ENCODE results near the gene MRPS5.
"Not testable (repeated sequence)": the region's sequence is repeated elsewhere in the genome, so short reads cannot be mapped to it uniquely, and the experiment has no call there.

Gene MRPS5

GRCh38 chr2:95121407-95122196 is at the start of gene MRPS5:
TSS of gene MRPS5 (minus strand) at chr2:95121808. CDS start at chr2:95121791, 17 bp downstream.
- DNase-seq (ENCODE audit: low read depth in 3 of 3), result peak; percentile 75 to 95 (median 84)

DNA sequence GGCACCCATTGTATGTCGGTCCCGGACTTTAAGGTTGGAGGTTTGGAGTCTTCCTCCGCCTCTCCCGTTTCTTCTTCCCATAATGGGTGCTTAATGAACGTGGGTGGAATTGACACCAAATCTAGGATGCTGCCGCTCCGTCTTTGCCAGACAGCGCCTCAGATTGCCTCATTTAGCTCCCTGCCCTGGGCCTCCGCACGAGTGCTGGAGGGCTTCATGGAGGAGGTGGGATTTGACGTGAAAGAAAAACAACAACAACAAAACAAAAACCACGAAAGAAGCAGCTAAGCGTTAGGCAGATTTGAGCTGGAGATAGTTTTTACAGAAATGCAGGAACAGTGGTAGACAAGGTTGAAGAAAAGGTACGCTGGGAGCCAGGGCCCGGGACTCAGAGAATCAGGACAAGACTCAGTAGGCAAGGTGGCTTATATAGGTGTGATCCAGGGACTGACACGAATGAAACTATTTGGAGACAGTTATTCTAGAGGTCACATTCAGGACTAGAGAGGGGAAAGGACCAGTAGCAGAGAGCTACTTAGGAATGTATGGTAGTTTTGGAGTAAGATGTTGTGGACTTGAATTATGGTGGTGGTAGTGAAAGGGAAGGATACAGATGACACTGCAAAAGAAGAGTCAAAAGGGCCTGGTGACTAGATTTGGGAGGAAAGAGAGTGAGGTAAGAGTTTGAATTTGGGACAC is 44.6 kb upstream of the MRPS5 start:
- no peak for DNase-seq (ENCODE audit: low read depth in 3 of 3)

- peak; percentile 92 to 96 (median 94) for DNase-seq (ENCODE audit: low read depth in 3 of 3)
These were observed 43.9 kb upstream of the MRPS5 start, which contains the start of gene ZNF2 for GRCh38 chr2:95165371-95166064. TSS of gene ZNF2 (plus strand) at chr2:95165809. CDS start at chr2:95176227, 10,418 bp downstream.

GRCh38 chr2:95165030-95165370 is 43.4 kb upstream of the MRPS5 start:
- DNase-seq (ENCODE audit: low read depth in 3 of 3), result no peak

- peak; percentile 47 to 63 (median 48) for DNase-seq (ENCODE audit: low read depth in 3 of 3)
These were observed 38.3 kb upstream of the MRPS5 start, which contains the start of gene ZNF514 for GRCh38 chr2:95159690-95160449. TSS of gene ZNF514 (minus strand) at chr2:95159848. CDS start at chr2:95153253, 6,595 bp downstream.

GRCh38 chr2:95158891-95159619 is 37.4 kb upstream of the MRPS5 start:
- no peak for DNase-seq (ENCODE audit: low read depth in 3 of 3)

DNA sequence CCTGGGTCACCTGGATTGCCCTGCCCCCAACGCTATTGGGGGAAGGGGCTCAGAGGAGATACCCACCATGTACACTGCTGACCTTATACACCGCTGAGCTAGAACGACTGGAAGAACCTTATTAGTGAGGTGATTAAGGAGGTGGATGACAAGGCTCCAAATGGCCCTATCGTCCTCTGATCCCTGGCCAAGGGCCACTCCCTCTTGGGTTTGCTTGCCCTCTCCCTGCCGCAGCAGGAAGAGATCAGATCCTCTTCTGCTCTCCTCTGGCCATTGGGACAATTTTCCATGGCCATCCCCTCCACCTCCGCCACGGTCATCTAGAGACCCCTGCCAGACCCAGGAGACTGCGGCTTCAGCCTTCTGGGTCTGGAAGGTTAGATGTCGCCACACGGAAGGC is 36.8 kb upstream of the MRPS5 start:
- DNase-seq (ENCODE audit: low read depth in 3 of 3), result no peak

GRCh38 chr2:95149397-95149984 is 27.9 kb upstream of the MRPS5 start:
- DNase-seq (ENCODE audit: low read depth in 3 of 3), result no peak

GRCh38 chr2:95143838-95144237 is 22.2 kb upstream of the MRPS5 start:
- DNase-seq (ENCODE audit: low read depth in 3 of 3), result no peak

DNA sequence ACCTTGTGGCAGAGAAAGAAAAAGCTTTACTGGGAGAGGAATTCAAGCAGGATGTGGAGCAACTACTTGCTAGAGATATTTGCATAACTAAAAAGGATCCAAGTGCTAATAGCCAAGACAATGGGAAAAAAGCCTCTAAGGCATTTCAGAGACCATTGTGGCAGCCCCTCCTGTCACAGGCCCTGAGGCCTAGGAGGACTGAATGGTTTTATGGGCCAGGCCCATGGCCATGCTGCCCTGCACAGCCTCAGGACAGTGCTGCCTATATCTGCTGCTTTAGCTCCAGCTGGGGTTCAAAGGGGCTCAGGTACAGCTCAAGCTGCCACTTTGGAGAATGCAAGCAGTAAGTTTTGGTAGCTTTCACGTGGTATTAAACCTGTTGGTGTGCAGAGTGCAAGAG is 17.1 kb upstream of the MRPS5 start:
- no peak for DNase-seq (ENCODE audit: low read depth in 3 of 3)

DNA sequence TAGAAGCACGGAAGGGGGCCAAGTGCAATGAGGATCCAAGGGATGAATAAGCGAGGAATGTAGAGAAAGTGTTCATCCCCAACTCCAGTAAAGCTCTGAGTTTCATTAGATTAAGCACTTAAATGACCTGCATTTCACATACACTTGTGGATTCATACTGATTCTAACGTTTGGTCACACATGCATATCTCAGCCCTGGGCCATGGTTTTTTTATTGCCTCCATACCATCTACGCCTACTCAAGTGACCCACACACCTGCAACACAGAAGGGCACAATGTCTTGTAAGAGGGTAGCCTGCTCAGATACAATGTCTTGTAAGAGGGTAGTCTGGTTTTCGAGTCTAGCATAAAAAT is 566 bp upstream of the MRPS5 start:
- no peak for DNase-seq (ENCODE audit: low read depth in 3 of 3)

- DNase-seq (ENCODE audit: low read depth in 3 of 3), result no peak
These were observed 558 bp downstream of the MRPS5 start for GRCh38 chr2:95121093-95121406.

DNA sequence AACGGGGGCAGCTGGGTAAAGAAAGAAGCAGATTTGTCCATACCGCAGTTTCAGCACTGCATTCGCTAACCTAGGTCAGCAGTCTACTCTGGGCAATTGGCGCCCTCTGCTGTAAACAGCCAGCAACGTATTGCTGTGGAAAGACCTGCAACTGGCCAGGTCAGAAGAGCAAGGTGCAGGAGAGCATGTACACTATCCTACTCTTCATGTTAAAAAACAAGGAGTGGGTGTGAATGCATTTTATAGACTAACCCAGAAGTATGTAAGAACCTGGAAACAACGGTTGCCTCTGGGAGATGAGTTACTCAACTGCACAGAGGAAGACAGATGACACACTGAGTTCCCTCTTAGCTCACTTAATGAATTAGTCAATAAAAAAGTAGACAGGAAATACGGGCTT is 6.2 kb downstream of the MRPS5 start:
- DNase-seq (ENCODE audit: low read depth in 3 of 3), result peak; percentile 48 to 56 (median 53)

GRCh38 chr2:95113464-95113863 is 8.1 kb downstream of the MRPS5 start:
- DNase-seq (ENCODE audit: low read depth in 3 of 3), result no peak

DNA sequence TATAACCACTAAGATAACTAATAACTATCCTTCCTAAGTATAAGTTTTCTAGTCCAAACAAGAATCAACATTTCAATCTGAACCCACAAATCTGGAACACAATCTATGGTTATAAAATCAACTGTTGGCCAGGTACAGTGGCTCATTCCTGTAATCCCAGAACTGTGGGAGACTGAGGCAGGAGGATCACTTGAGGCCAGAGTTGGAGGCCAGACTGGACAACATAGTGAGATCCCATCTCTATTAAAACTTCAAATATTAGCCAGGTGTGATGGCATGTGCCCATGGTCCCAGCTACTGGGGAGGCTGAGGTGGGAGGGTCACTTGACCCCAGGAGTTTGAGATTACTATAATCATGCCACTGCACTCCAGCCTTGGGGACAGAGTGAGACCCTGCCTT is 11.2 kb downstream of the MRPS5 start:
- no peak for DNase-seq (ENCODE audit: low read depth in 3 of 3)

DNA sequence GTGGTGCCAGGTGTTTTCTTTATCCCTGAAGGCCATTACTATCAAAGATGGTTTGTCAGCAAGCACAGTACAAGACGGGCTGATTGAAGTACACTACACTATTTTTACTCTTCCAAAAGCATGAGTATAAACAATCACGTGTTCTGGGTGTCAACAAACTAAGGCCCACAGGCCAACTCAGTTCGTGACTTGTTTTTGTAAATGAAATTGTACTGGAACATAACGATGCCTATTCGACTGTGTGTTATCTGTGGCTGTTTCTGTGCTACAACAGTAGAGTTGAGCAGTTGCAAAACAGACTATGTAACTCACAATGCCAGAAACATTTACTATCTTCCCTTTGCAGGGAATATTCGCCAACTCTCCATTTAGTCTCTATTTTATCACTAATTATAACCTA is 12.3 kb downstream of the MRPS5 start:
- DNase-seq (ENCODE audit: low read depth in 3 of 3), result no peak

DNA sequence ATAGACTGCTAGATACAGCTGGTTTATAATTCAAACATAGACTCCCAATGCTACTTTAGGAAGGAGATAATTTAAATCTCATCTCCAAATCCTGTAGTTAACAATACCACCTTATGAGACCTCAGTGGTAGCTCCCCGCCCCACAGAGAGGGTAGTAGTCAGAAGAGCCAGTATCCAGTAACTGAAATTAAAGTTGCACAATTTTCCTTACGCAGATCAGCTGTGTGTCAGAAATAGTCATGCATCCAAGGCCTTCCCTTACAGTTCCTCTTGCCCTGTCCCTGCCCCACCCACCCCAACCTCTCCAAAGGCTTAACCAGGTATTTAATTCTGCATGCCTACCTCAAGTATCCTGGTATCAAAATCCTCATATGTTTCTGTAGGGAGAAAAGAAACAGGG is 15.5 kb downstream of the MRPS5 start:
- DNase-seq (ENCODE audit: low read depth in 3 of 3), result no peak

DNA sequence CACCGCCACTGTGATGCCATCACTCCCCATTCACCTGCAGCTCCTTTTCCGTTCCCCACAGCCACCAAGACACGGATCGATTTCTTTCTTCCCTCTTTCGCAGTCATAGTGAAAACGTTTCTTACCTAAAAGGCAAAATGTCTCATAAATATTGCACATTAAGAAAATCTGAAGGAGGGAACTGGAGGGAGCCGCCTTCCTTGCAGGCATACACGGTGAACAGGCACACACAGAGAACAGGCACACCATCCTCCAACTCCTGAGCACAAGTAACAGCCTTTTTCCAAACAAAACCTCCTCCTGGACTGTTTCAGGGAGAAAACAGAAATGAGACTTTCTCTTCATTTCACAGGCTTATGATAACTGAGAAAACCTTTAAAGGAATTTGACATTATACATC is 17.0 kb downstream of the MRPS5 start:
- DNase-seq (ENCODE audit: low read depth in 3 of 3), result no peak

- no peak for DNase-seq (ENCODE audit: low read depth in 3 of 3)
These were observed 21.7 kb downstream of the MRPS5 start for GRCh38 chr2:95099910-95100309.

GRCh38 chr2:95098273-95098672 is 23.3 kb downstream of the MRPS5 start:
- DNase-seq (ENCODE audit: low read depth in 3 of 3), result not testable (repeated sequence)

Data from stimulated activated CD4-positive, alpha-beta T cell treated with anti-CD3 and anti-CD28 coated beads, TNF-alpha, amount 100 ng/mL, for 48 hours (primary cell).